ENCODE results near the gene LAMTOR3.

LAMTOR3 gene

GRCh38 chr4:99885063-99885664 lies 9.1 kb downstream of the LAMTOR3 start:
- Mint-ChIP-seq H3K4me3 (no peak overlapping the region), H3K27me3 (no peaks in the 10 kb centered on the region), H3K27ac (no peak overlapping the region), H3K4me1 (ENCODE audit: low read depth) (peaks cover 12% of the 10 kb centered on the region), H3K9me3 (ENCODE audit: low read depth) (no peaks in the 10 kb centered on the region), H3K36me3 (peaks cover 5% of the 10 kb centered on the region)

GRCh38 chr4:99879458-99879857 lies 14.8 kb downstream of the LAMTOR3 start:
- Mint-ChIP-seq H3K4me1 (ENCODE audit: low read depth) (no peaks in the 10 kb centered on the region), H3K9me3 (ENCODE audit: low read depth) (no peaks in the 10 kb centered on the region), H3K4me3 (no peak overlapping the region), H3K27ac (no peak overlapping the region), H3K27me3 (no peaks in the 10 kb centered on the region), H3K36me3 (peaks cover 4% of the 10 kb centered on the region)

- Mint-ChIP-seq H3K4me3 (no peak overlapping the region), H3K9me3 (ENCODE audit: low read depth) (no peaks in the 10 kb centered on the region), H3K36me3 (peaks cover 4% of the 10 kb centered on the region), H3K27me3 (no peaks in the 10 kb centered on the region), H3K4me1 (ENCODE audit: low read depth) (no peaks in the 10 kb centered on the region), H3K27ac (no peak overlapping the region)
These were observed 15.6 kb downstream of the LAMTOR3 start for GRCh38 chr4:99878604-99879003.

- Mint-ChIP-seq H3K36me3 (peaks cover 6% of the 10 kb centered on the region), H3K27ac (no peak overlapping the region), H3K9me3 (ENCODE audit: low read depth) (no peaks in the 10 kb centered on the region), H3K4me1 (ENCODE audit: low read depth) (no peaks in the 10 kb centered on the region), H3K4me3 (no peak overlapping the region), H3K27me3 (no peaks in the 10 kb centered on the region)
These were observed 17.3 kb downstream of the LAMTOR3 start for GRCh38 chr4:99876946-99877345.

GRCh38 chr4:99875071-99875470 lies 19.2 kb downstream of the LAMTOR3 start:
- Mint-ChIP-seq H3K27ac (no peak overlapping the region), H3K4me1 (ENCODE audit: low read depth) (no peaks in the 10 kb centered on the region), H3K36me3 (peaks cover 8% of the 10 kb centered on the region), H3K4me3 (no peak overlapping the region), H3K27me3 (no peaks in the 10 kb centered on the region), H3K9me3 (ENCODE audit: low read depth) (no peaks in the 10 kb centered on the region)

- no peaks in the 10 kb centered on the region for H3K9me3 Mint-ChIP-seq (ENCODE audit: low read depth)
- no peaks in the 10 kb centered on the region for H3K4me1 Mint-ChIP-seq (ENCODE audit: low read depth)
- H3K27me3 Mint-ChIP-seq: no peaks in the 10 kb centered on the region
- no peak overlapping the region for H3K27ac Mint-ChIP-seq
- H3K4me3 Mint-ChIP-seq: no peak overlapping the region
- H3K36me3 Mint-ChIP-seq: peaks cover 13% of the 10 kb centered on the region
These were observed 21.7 kb downstream of the LAMTOR3 start for GRCh38 chr4:99872570-99872969.

GRCh38 chr4:99868126-99868596 lies 26.1 kb downstream of the LAMTOR3 start:
- Mint-ChIP-seq H3K4me1 (ENCODE audit: low read depth) (no peaks in the 10 kb centered on the region), H3K27me3 (no peaks in the 10 kb centered on the region), H3K9me3 (ENCODE audit: low read depth) (no peaks in the 10 kb centered on the region), H3K36me3 (peaks cover 16% of the 10 kb centered on the region), H3K4me3 (no peak overlapping the region), H3K27ac (no peak overlapping the region)

GRCh38 chr4:99863804-99864203 lies 30.4 kb downstream of the LAMTOR3 start:
- Mint-ChIP-seq H3K27me3 (no peaks in the 10 kb centered on the region), H3K4me1 (ENCODE audit: low read depth) (no peaks in the 10 kb centered on the region), H3K9me3 (ENCODE audit: low read depth) (no peaks in the 10 kb centered on the region), H3K4me3 (no peak overlapping the region), H3K36me3 (peaks cover 16% of the 10 kb centered on the region), H3K27ac (no peak overlapping the region)

GRCh38 chr4:99861120-99861905 lies 32.9 kb downstream of the LAMTOR3 start:
- H3K27me3 Mint-ChIP-seq: no peaks in the 10 kb centered on the region
- H3K27ac Mint-ChIP-seq: no peak overlapping the region
- peaks cover 23% of the 10 kb centered on the region for H3K36me3 Mint-ChIP-seq

GRCh38 chr4:99860521-99860920 lies 33.7 kb downstream of the LAMTOR3 start:
- Mint-ChIP-seq H3K4me1 (ENCODE audit: low read depth) (peaks cover 18% of the 10 kb centered on the region), H3K27ac (no peak overlapping the region), H3K27me3 (no peaks in the 10 kb centered on the region), H3K9me3 (ENCODE audit: low read depth) (no peaks in the 10 kb centered on the region), H3K4me3 (no peak overlapping the region), H3K36me3 (peaks cover 24% of the 10 kb centered on the region)

More at GRCh38 chr4:99861120-99861905, 32.9 kb downstream of the LAMTOR3 start:
- no peak overlapping the region for H3K4me3 Mint-ChIP-seq
- peaks cover 11% of the 10 kb centered on the region for H3K4me1 Mint-ChIP-seq (ENCODE audit: low read depth)
- H3K9me3 Mint-ChIP-seq (ENCODE audit: low read depth): no peaks in the 10 kb centered on the region

GRCh38 chr4:99859618-99860017 lies 34.6 kb downstream of the LAMTOR3 start:
- Mint-ChIP-seq H3K27me3 (no peaks in the 10 kb centered on the region), H3K4me3 (no peak overlapping the region), H3K36me3 (peaks cover 30% of the 10 kb centered on the region), H3K4me1 (ENCODE audit: low read depth) (peaks cover 27% of the 10 kb centered on the region), H3K9me3 (ENCODE audit: low read depth) (no peaks in the 10 kb centered on the region), H3K27ac (no peak overlapping the region)

GRCh38 chr4:99857307-99857706 lies 36.9 kb downstream of the LAMTOR3 start:
- H3K4me3 Mint-ChIP-seq: no peak overlapping the region
- peaks cover 40% of the 10 kb centered on the region for H3K36me3 Mint-ChIP-seq
- H3K4me1 Mint-ChIP-seq (ENCODE audit: low read depth): peaks cover 32% of the 10 kb centered on the region
- no peaks in the 10 kb centered on the region for H3K9me3 Mint-ChIP-seq (ENCODE audit: low read depth)
- H3K27me3 Mint-ChIP-seq: no peaks in the 10 kb centered on the region
- H3K27ac Mint-ChIP-seq: no peak overlapping the region

- H3K27ac Mint-ChIP-seq: peak overlapping the region; percentile 92
- H3K36me3 Mint-ChIP-seq: peaks cover 43% of the 10 kb centered on the region
- no peaks in the 10 kb centered on the region for H3K9me3 Mint-ChIP-seq (ENCODE audit: low read depth)
- H3K27me3 Mint-ChIP-seq: no peaks in the 10 kb centered on the region
- H3K4me3 Mint-ChIP-seq: peak overlapping the region; percentile 53
- peaks cover 41% of the 10 kb centered on the region for H3K4me1 Mint-ChIP-seq (ENCODE audit: low read depth)
These were observed 38.1 kb downstream of the LAMTOR3 start for GRCh38 chr4:99856166-99856565.

- H3K4me3 Mint-ChIP-seq: peak overlapping the region; percentile 34
- H3K36me3 Mint-ChIP-seq: peaks cover 45% of the 10 kb centered on the region
- H3K27me3 Mint-ChIP-seq: no peaks in the 10 kb centered on the region
- no peaks in the 10 kb centered on the region for H3K9me3 Mint-ChIP-seq (ENCODE audit: low read depth)
- peak overlapping the region; percentile 64 for H3K27ac Mint-ChIP-seq
- H3K4me1 Mint-ChIP-seq (ENCODE audit: low read depth): peaks cover 46% of the 10 kb centered on the region
These were observed 38.5 kb downstream of the LAMTOR3 start for GRCh38 chr4:99855678-99856077.

GRCh38 chr4:99853999-99854398 lies 40.2 kb downstream of the LAMTOR3 start:
- Mint-ChIP-seq H3K36me3 (peaks cover 44% of the 10 kb centered on the region), H3K9me3 (ENCODE audit: low read depth) (no peaks in the 10 kb centered on the region), H3K4me1 (ENCODE audit: low read depth) (peaks cover 46% of the 10 kb centered on the region), H3K27ac (no peak overlapping the region), H3K4me3 (no peak overlapping the region), H3K27me3 (no peaks in the 10 kb centered on the region)
